HEK293 (cell line): ENCODE measurements around the gene WDR44.

Experiments used
- CTCF ChIA-PET: fragments of 350-600 bp; formaldehyde crosslinking; extraction: SDS; loops from one replicate; lab custom pipeline; 2021; ENCODE audit warnings: antibody characterized with exemption; lab: Yijun Ruan, JAX
- POLR2A ChIA-PET: fragments of 300-600 bp; formaldehyde crosslinking; extraction: SDS; loops from one replicate; lab custom pipeline; 2020; ENCODE audit warnings: antibody characterized with exemption, inconsistent platforms; lab: Yijun Ruan, JAX
- H3K27ac ChIP-seq: fragments of 200-500 bp; sonication (Bioruptor generic); 2 replicates; pipeline ENCODE4 v1.5.1; 2014; ENCODE audit warnings: low read depth, low read length, control low read depth, inconsistent platforms; ENCODE audit errors: extremely low read depth
- H3K36me3 ChIP-seq, 2 experiments: fragments of 200-500 bp in 1 of 2; sonication (Bioruptor generic) in 1 of 2; 1 replicate in 1 of 2; 2 replicates in 1 of 2; pipeline ENCODE4 v1.5.1; 2014 to 2017; ENCODE audit warnings: inconsistent platforms in 2 of 2, low read length in 2 of 2; ENCODE audit not compliant: control insufficient read depth in 2 of 2, insufficient read depth in 1 of 2
- H3K4me1 ChIP-seq: fragments of 200-500 bp; sonication (Bioruptor generic); 2 replicates; pipeline ENCODE4 v1.5.1; 2014; ENCODE audit warnings: mild to moderate bottlenecking, low read length, inconsistent platforms; ENCODE audit not compliant: control insufficient read depth, insufficient read depth
- H3K4me3 ChIP-seq: 2 replicates; pipeline ENCODE4 v1.5.1; 2011; ENCODE audit warnings: low read depth, mild to moderate bottlenecking, control low read depth, low read length, moderate library complexity
- H3K9me3 ChIP-seq: fragments of 200-500 bp; sonication (Bioruptor generic); 2 replicates; pipeline ENCODE4 v1.5.1; 2014; ENCODE audit warnings: low read depth, low read length, inconsistent platforms; ENCODE audit not compliant: control insufficient read depth, insufficient read depth
- BCL11A ChIP-seq: fragments of 450-650 bp; formaldehyde crosslinking; IDR thresholded peaks from 2 replicates; pipeline ENCODE4 v1.5.1; 2016; ENCODE audit warnings: low read depth, missing biosample characterization, missing genetic modification characterization
- BCL6B ChIP-seq: fragments of 450-650 bp; formaldehyde crosslinking; IDR thresholded peaks from 2 replicates; pipeline ENCODE4 v1.5.1; 2017; ENCODE audit warnings: missing biosample characterization, missing genetic modification characterization
- GLI4 ChIP-seq: fragments of 450-650 bp; formaldehyde crosslinking; IDR thresholded peaks from 2 replicates; pipeline ENCODE4 v1.5.1; 2016; ENCODE audit warnings: missing biosample characterization, missing genetic modification characterization
- HOXA7 ChIP-seq: sonication (generic); formaldehyde crosslinking; IDR thresholded peaks from 2 replicates; pipeline ENCODE4 v1.8.1; 2022; ENCODE audit warnings: missing genetic modification reagents, borderline replicate concordance
- PBX3 ChIP-seq: sonication (generic); formaldehyde crosslinking; IDR thresholded peaks from 2 replicates; pipeline ENCODE4 v1.8.1; 2022; ENCODE audit warnings: mild to moderate bottlenecking, moderate library complexity, missing genetic modification reagents
- RBAK ChIP-seq: fragments of 450-650 bp; formaldehyde crosslinking; IDR thresholded peaks from 2 replicates; pipeline ENCODE4 v1.5.1; 2016; ENCODE audit warnings: missing biosample characterization, missing genetic modification characterization
- YY1 ChIP-seq: fragments of 450-650 bp; formaldehyde crosslinking; IDR thresholded peaks from 2 replicates; pipeline ENCODE4 v1.5.1; 2018; ENCODE audit warnings: missing biosample characterization, missing genetic modification characterization
- ZBTB49 ChIP-seq: fragments of 450-650 bp; formaldehyde crosslinking; IDR thresholded peaks from 2 replicates; pipeline ENCODE4 v1.5.1; 2016; ENCODE audit warnings: missing biosample characterization, missing genetic modification characterization, low read depth
- ZBTB7A ChIP-seq: fragments of 450-650 bp; formaldehyde crosslinking; IDR thresholded peaks from 2 replicates; pipeline ENCODE4 v1.5.1; 2016; ENCODE audit warnings: low read depth, missing biosample characterization, missing genetic modification characterization
- ZFP3 ChIP-seq: fragments of 450-650 bp; formaldehyde crosslinking; IDR thresholded peaks from 2 replicates; pipeline ENCODE4 v1.5.1; 2016; ENCODE audit warnings: low read depth, missing biosample characterization, missing genetic modification characterization
- ZIC2 ChIP-seq: fragments of 450-650 bp; formaldehyde crosslinking; IDR thresholded peaks from 2 replicates; pipeline ENCODE4 v1.5.1; 2016; ENCODE audit warnings: missing biosample characterization, missing genetic modification characterization
- ZNF10 ChIP-seq: fragments of 450-650 bp; formaldehyde crosslinking; IDR thresholded peaks from 2 replicates; pipeline ENCODE4 v1.5.1; 2017; ENCODE audit warnings: missing biosample characterization, missing genetic modification characterization
- ZNF335 ChIP-seq: fragments of 450-650 bp; formaldehyde crosslinking; conservative IDR thresholded peaks from 2 replicates; pipeline ENCODE4 v1.5.1; 2016; ENCODE audit warnings: missing biosample characterization, missing genetic modification characterization
- ZNF449 ChIP-seq: fragments of 450-650 bp; formaldehyde crosslinking; IDR thresholded peaks from 2 replicates; pipeline ENCODE4 v1.5.1; 2017; ENCODE audit warnings: missing biosample characterization, mild to moderate bottlenecking, missing genetic modification characterization, moderate library complexity
- ZNF473 ChIP-seq: fragments of 450-650 bp; formaldehyde crosslinking; IDR thresholded peaks from 2 replicates; pipeline ENCODE4 v1.5.1; 2017; ENCODE audit warnings: missing biosample characterization, missing genetic modification characterization
- ZNF514 ChIP-seq: fragments of 450-650 bp; formaldehyde crosslinking; IDR thresholded peaks from 2 replicates; pipeline ENCODE4 v1.5.1; 2016; ENCODE audit warnings: missing biosample characterization, missing genetic modification characterization
- ZNF518A ChIP-seq: fragments of 450-650 bp; formaldehyde crosslinking; conservative IDR thresholded peaks from 2 replicates; pipeline ENCODE4 v1.5.1; 2016; ENCODE audit warnings: low read depth, missing biosample characterization, missing genetic modification characterization
- ZNF549 ChIP-seq: fragments of 450-650 bp; IDR thresholded peaks from 2 replicates; pipeline ENCODE4 v1.5.1; 2018; ENCODE audit warnings: missing biosample characterization, missing genetic modification characterization, mild to moderate bottlenecking, inconsistent platforms, moderate library complexity
- ZNF624 ChIP-seq: fragments of 450-650 bp; formaldehyde crosslinking; IDR thresholded peaks from 2 replicates; pipeline ENCODE4 v1.5.1; 2017; ENCODE audit warnings: missing biosample characterization, missing genetic modification characterization
- ZNF747 ChIP-seq: fragments of 450-650 bp; formaldehyde crosslinking; IDR thresholded peaks from 2 replicates; pipeline ENCODE4 v1.5.1; 2016; ENCODE audit warnings: missing biosample characterization, missing genetic modification characterization
- ZNF843 ChIP-seq: fragments of 450-650 bp; formaldehyde crosslinking; IDR thresholded peaks from 2 replicates; pipeline ENCODE4 v1.5.1; 2016; ENCODE audit warnings: missing biosample characterization, missing genetic modification characterization
- ZSCAN4 ChIP-seq: fragments of 450-650 bp; formaldehyde crosslinking; IDR thresholded peaks from 2 replicates; pipeline ENCODE4 v1.5.1; 2017; ENCODE audit warnings: missing biosample characterization, missing genetic modification characterization

The WDR44 gene

GRCh38 chrX:118345464-118346257 is at the start of gene WDR44:
Gene WDR44 (plus strand): TSS chrX:118346106. CDS start chrX:118346504, 398 bp downstream.
- POLR2A ChIA-PET, result interaction anchor here (1.3 to 1.6 kb wide), 2 partner anchors 10 to 12 kb away, joined by 3 to 4 read pairs; no protein-coding TSS in a partner anchor
- CTCF ChIA-PET, result interaction anchor here (0.5 to 1.4 kb wide), 4 partner anchors 9 to 116 kb away, joined by 3 to 5 read pairs (median 4); no protein-coding TSS in a partner anchor
- H3K4me3 ChIP-seq, result peak within 1 kb of the TSS; percentile 77
- H3K9me3 ChIP-seq, result no peaks in the 10 kb centered on the region
- H3K27ac ChIP-seq, result peak within 1 kb of the TSS; percentile 91
- H3K36me3 ChIP-seq, result no peaks in the 10 kb centered on the region
- no peaks in the 10 kb centered on the region for H3K4me1 ChIP-seq
- no peak for TF ChIP-seq ZNF449 (tag by site-specific recombination)
- no peak for TF ChIP-seq ZNF518A (tag by site-specific recombination)
- no peak for TF ChIP-seq GLI4
- TF ChIP-seq ZSCAN4, result no peak
- TF ChIP-seq ZNF335 (tag by site-specific recombination), result peak; percentile 64
- no peak for TF ChIP-seq ZNF747 (tag by site-specific recombination)
- TF ChIP-seq ZNF624 (tag by site-specific recombination), result no peak
- TF ChIP-seq PBX3, result no peak
- TF ChIP-seq ZNF843 (tag by site-specific recombination), result 0 out of 2 replicates have a peak, but pooled peaks have one; percentile 32
- TF ChIP-seq ZBTB7A (tag by site-specific recombination), result no peak
- no peak for TF ChIP-seq ZNF10 (tag by site-specific recombination)
- peak; percentile 42; the same call in 1 of the 2 replicates for TF ChIP-seq BCL11A (tag by site-specific recombination)
- no peak for TF ChIP-seq ZFP3 (tag by site-specific recombination)
- TF ChIP-seq ZNF514 (tag by site-specific recombination), result no peak
- TF ChIP-seq ZBTB49 (tag by site-specific recombination), result no peak
- no peak for TF ChIP-seq ZNF473 (tag by site-specific recombination)
- TF ChIP-seq ZIC2 (tag by site-specific recombination), result peak; percentile 39
- TF ChIP-seq BCL6B (tag by site-specific recombination), result no peak
- no peak for TF ChIP-seq YY1 (tag by site-specific recombination)
- TF ChIP-seq HOXA7 (CRISPR knock-in tag), result no peak
- TF ChIP-seq RBAK (tag by site-specific recombination), result no peak
- TF ChIP-seq ZNF549 (tag by site-specific recombination), result no peak
